ENCODE results near the gene SIPA1L2.
"Not testable (repeated sequence)": the region's sequence is repeated elsewhere in the genome, so short reads cannot be mapped to it uniquely, and the experiment has no call there.

SIPA1L2 gene

DNA sequence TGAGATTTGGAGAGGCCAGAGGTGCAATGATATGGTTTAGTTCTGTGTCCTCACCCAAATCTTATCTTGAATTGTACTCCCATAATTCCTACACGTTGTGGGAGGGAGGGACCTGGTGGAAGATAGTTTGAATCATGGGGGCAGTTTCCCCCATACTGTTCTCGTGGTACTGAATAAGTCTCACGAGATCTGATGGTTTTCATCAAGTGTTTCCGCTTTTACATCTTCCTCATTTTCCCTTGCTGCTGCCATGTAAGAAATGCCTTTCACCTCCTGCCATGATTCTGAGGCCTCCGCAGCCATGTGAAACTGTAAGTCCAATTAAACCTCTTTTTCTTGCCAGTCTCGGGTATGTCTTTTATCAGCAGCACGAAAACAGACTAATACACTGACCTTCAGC is 17.1 kb downstream of the SIPA1L2 start:
- DNase-seq, result not testable (repeated sequence)

DNA sequence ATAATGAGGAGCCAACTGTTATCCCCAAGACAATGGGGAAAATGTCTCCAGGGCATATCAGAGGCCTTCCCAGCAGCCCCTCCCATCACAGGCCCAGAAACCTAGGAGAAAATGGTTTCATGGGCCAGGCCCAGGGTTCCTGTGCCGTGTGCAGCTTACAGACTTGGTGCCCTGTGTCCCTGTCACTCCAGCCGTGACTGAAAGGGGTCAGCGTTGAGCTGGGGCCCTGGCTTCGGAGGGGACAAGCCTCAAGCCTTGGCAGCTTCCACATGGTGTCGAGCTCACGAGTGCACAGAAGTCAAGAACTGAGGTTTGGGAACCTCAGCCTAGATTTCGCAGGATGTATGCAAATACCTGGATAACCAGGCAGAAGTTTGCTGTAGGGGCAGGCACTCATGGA is 18.1 kb downstream of the SIPA1L2 start:
- no peak for DNase-seq

DNA sequence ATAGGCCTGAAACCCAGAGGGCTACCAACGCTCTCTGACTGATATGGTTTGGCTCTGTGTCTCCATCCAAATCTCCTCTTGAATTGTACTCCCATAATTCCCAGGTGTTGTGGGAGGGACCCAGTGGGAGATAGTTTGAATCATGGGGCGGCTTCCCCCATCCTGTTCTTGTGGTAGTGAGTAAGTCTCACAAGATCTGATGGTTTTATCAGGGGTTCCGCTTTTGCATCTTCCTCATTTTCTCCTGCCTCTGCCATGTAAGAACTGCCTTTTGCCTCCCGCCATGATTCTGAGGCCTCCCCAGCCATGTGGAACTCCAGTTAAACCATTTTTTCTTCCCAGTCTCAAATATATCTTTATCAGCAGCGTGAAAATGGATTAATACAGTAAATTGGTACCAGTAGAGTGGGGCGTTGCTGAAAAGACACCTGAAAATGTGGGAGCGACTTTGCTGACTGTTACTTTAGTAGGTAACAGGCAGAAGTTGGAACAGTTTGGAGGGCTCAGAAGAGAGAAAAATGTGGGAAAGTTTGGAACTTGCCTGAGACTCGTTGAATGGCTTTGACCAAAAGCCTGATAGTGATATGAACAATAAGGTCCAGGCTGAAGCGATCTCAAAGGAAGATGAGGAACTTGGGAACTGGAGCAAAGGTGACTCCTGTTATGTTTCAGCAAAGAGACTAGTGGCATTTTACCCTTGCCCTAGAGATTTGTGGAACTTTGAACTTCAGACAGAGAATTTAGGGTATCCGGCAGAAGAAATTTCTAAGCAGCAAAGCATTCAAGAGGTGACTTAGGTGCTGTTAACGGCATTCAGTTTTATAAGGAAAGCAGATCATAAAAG is 18.8 kb downstream of the SIPA1L2 start:
- not testable (repeated sequence) for DNase-seq

DNA sequence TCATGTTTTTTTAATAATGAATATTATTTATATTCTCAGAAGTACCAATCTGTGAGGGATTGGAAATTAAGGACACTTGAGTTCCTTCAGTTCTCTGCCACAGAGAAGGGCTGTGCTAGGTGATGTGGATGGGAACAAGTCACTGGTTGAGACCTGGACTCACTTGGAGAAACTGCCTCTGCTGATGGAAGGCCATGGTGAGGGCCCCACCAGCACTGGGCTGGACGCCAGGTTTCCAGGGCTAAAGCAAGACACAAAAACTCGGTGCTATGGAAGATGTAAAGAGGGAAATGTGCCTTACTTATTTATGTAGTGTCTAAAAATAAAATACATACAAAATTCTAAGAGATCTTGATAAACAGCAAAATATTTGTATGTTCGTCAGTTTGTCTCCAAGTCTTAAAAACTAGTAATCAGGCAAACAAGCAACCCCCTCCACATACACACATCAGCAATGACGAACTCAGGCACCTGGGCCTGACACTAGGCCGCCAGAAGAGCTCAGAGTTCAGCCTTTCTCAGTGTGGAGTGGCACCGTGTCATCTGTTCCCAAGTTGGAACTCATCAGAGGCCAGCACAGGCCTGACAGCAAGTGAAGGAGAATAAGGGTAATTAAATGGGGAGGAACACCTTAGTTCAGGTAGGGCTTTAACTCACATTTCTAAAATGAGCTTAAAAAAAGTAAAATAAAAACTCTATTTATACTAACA is 19.6 kb downstream of the SIPA1L2 start:
- DNase-seq, result no peak

DNA sequence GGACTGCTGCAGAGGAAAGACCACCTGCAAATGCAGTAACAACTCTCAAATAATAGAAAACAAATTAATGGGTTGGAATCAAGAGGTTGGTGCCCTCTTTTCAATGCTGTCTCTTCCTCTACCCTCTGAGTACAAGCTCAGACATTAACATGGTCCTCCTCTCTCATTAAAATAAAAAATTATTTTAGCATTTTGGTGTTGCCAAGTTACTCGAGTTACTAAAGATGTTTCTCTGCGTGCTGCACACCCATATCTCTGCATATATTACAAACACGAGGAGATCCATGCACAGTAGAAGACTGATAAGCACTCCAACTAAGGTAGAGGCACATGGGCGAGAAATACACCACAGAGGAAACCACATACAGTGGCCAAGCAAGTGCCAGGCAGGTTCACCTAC is 21.5 kb downstream of the SIPA1L2 start:
- DNase-seq, result no peak

DNA sequence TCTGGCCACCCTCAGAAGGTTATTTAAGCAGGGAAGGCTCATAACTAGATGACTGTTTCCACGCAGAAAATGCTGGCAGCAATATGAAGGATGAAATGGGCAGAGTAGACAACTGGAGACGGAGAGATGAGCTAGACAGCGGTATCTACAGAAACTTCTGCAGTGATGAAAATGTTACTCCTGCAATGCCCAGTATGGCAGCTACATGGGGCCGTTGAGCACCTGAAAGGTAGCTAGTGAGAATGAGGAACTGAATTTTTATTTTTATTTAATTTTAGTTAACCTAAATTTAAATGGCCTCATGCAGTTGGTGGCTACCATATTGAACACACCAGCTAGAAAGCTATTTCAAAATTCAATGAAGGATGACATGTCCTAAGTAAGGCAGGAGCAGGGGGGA is 27.3 kb downstream of the SIPA1L2 start:
- DNase-seq, result no peak

DNA sequence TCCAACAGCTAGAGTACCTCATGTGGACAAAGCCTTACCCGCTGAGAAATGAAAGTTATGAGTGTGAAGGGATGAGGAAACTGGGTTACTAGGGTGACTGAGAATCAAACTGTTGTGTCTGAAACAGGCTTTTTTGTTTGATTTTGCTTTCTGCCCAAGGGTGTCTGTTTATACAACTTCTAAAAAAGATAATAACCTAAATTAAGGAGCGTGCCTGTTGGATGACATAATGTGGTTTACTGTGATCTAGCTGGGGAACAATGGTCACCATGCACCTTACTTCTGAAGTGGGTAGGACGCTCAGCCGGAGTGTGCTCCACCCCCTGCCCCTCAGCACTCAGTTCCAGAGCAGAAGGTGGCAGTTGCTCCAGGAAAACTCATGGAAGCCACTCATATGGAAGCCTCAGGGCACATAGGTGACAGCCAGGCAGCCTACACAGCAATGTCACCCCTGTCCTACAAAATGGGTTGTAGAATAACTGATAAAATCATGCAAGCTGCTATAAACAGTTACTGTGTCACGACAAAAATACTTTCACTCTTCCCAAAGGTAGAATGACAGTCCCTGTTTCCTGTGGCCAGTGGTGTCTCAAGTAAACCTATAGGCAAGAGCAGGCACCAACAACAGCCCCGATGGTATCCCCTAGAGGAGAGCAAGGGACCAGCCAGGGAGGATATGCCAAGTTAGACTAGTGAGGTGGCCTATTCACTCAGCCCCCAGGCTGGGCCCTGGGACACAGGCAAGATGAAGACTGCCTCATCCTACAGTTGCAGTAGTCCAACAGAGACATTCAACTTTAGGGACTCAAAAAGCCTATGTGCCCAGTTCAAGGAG is 29.3 kb downstream of the SIPA1L2 start:
- DNase-seq, result no peak

DNA sequence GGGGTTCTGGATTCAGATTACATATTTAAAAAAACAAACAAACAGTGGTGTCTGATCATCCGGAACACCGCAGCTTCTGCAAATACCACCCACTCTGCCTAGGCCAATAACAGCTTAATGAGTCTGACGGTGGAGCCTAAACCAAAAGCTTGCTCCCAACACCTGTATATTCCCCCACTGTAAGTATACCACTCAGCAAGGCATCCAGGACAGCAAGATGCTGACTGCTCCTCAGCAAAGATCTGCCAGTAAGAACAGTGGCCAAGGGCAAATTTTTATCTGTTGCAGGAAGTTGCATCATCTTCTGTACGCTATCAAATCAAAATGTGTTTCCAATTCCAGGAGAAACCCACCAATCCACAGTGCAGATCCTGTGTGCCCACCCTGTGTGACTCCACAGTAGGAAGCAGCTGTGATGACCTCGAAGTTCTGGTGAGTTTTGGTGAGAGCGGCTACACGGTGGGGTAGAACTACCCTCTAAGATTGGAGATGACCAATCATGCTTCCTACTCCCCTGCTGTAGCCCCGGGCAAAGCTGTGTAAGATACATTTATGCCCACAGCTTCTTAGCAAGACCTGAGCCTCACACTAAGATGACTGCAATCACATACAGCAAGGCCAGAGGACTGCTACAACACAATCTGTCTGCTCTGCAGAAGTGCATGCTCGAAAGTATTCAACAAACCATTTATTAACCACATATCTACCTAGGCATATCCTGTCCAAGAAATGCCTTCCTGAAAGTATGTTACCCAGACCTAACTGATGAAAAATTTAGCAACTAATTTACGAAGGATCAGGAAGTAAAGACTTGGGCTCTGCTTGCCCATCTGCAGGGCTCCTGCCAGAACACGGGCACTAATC is 30.5 kb downstream of the SIPA1L2 start:
- no peak for DNase-seq

DNA sequence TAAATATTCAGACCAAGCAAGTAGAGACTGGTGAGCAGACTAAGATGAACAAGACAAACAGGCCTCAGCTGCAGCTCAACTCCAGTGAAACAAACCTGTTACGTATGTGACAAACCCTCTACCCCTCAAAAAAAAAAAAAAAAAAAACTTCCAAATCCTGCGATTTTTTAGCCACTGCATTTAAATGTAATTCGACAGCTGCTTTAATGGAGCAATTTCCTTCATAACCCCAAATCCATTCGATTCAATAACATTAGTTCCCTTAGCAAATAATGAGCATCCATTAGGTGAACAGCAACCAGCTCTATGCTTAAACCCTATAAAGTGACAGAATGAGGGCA is 31.1 kb downstream of the SIPA1L2 start:
- DNase-seq, result no peak

DNA sequence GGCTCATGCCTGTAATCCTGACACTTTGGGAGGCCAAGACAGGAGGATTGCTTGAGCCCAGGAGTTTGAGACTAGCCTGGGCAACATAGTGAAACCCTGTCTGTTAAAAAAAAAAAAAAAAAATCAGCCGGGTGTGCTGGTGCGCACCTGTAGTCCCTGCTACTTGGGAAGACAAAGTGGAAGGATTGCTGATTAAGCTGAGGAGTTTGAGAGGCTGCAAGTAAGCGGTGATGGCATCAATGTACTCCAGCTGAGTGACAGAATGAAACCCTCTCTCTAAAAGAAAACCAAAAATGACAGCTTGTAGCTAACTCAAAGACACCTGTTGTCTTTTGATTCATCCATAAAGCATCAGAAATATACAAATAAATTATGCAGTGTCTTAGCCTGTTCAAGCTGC is 31.8 kb downstream of the SIPA1L2 start:
- DNase-seq, result no peak

DNA sequence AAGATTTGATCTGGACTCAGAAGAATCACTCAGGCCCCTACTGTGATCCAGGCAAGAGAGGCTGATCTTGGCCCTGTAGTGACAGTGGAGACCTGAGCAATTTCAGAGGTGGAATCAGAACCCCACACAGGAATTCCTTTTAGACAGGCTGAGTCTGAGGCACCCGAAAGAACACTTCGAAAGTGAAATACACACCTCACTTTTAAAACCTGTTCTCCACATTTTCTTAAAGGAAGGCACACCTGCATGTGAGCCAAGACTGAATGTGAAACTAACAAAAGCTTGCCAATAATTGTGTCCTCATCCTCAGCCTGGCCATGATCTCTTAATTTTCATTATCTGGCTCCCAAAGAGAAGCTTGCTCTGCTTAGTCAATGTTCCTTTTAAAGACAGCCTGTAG is 32.2 kb downstream of the SIPA1L2 start:
- no peak for DNase-seq

DNA sequence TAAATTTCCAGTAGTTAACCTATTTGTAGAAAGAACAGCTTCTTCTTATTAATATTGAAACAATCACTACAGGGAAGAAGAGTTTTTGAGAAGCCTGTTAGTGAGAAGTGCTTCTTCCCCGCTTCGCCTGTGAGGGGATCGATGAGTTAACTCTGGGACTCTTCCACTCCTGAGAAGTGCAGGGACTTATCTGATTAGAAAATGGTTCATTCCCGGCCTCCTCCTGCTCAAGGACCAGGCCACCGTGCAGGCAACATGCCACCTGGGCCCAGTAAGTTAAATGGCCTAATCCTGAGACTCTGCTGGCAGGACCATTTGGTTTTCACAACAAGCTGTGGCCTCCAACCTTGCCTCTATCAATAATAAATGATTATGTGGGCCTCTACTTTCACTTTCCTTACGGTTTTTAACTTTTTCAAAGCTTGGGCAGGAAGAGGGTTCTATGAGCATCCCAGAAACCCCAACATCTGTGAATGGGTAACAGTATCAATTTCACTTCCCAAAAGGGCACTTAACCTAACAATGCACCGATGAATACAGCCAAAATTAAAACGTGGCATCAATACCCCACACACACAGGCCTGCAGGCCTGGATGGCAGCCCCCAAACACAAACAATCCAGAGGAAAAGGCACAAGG is 33.1 kb downstream of the SIPA1L2 start:
- no peak for DNase-seq

DNA sequence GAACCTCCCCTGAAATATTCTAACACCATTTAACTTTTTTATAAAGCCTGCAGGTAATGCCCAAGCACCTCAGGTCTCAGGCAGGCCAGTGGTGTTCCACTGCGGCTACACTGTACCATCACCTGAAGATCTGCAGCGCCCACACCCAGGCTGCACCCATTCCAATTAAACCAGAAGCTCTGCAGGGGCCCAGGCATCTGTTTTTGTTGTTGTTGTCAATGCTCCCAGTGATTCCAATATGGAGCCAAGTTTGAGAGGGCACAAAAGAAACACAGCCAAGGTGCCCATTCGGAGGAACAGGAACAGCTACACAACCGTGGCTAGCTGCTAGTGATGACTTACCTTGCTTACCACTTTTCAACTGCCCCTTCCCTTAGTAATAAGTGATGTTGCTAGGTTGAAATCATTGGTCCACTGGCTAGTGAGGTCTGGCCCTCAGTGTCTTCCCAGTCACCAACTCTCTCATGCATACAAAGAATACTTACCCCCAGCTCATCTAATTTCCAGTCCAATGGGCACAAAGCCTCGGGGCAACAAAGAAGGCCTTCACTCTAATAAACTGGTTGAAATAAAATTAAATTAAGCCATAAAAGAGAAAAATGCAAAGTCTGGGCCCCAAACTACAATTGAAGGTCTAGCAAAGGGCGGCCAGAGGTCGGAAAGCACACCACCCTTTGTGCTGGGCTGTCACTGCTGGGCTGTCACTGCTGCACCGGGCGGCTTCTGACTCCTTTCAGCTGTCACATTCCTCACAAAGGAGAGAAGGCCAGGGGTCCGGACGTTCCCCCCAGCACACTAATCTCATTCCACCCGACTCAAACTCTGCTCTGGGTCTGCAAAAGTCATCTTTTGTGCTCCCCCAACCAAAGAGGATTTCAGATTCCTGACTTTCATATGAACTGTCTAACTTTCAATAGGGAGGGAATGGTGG is 34.9 kb downstream of the SIPA1L2 start:
- DNase-seq, result no peak

DNA sequence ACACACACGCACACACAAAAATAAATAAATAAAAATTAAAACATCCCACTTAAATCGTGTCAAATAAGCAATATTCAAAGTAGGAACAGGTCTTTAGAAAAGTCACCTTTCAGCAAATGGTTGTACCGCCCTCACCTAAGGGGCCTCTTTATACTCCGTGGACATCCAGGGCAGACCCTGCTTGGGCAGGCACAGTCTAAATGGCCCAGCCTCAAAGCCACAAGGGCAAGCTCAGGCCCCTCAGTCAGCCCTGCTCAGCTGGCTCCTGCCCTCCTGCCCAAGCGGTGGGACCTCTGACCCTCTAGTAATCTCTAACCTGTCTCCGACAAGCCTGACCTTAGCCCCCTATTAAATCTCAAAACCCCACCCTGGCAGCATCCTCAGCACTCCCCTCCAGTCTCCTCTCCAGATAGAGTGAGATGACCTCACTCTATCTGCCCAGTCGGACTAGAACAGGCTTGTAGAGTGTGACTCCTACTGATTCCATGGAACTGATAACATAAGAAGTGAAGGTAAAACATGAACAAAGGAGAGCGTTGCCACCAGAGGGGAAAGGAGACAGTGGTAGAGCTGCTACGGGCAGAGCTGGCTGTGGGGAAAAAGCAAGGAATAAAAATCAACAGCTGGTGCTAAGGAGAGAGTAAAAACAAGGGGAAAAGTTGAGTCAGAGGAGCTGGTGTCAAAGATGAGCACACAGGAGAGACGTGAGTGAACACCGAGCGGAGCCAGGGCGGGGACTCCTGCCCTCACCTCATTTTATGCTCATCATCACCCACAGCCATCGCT is 36.0 kb downstream of the SIPA1L2 start:
- DNase-seq, result no peak

DNA sequence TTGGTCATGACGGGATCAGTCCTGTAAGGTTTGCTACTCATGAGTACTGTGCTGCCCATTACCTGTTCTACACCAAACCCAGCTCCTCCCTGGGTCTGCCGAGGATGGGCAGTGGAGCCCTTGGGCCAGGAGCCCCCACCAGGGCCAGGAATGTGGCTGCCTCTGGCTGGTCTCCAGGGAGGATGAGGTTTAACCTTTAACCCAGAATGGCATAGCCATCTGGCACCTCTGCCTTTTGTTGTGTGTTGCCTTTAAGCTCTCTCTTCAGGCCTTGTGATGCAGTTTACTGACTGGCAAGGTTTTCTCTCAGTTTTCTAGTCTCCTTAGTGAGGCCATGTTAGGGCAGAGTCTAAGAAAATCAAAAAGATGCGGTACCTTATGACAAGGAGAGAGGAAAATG is 38.6 kb downstream of the SIPA1L2 start:
- DNase-seq, result no peak

DNA sequence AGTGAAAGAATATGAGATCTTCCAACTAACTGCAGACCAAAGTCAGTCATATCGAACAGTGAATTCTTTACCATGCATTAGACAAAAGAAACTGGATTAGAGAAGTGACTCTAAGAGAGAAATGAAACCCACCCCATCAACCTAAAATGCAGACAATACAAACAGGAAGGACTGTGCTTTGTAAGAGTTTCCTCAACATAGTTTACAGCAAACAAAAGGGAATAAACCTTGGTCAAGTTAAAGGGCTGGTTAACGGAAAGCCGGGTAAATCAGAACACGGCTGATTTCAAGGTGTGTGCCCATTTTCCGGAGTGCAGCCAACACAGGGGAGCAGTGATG is 39.2 kb downstream of the SIPA1L2 start:
- DNase-seq, result no peak

DNA sequence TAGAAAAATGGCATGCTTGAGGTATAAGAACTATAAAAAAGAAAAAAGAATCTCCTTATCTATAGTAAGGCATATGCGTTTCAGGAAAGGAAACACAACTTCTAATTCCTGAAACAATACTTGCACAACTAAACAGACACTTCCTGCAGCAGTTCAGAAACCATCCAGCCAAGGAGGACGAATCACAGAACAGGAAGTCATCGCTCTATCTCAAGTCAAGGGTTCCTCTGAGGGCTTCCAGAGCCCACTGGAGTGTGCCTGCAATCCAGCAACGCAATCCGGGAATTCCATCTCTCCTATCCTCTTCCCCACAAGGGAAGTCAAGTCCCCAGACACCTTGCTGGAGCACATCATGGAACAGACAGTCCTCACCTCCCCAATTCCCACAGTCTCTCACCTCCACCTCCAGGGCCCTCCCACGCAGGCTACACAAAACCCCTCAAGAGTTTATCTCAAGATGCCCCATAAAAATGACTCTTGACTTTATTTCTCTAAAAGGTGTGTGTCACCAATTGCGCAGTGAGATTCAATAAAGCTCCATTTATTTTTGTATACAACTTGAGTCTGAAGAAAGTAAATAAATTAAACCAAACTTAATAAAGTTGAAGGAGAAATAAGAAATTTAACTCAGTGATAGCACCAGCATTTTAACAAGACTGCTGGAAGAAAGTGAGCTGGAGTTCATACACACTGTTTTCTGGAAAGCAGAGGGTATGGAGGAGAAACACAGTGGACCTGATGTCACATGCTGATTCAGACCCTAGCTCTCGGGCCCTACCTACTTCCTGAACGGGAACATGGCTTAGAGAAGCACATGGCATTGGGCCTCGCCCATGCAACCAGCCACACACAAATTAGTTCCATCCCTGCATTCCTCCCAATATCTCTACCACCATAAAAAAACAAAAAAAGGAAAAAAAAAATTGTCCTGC is 39.9 kb downstream of the SIPA1L2 start:
- no peak for DNase-seq

DNA sequence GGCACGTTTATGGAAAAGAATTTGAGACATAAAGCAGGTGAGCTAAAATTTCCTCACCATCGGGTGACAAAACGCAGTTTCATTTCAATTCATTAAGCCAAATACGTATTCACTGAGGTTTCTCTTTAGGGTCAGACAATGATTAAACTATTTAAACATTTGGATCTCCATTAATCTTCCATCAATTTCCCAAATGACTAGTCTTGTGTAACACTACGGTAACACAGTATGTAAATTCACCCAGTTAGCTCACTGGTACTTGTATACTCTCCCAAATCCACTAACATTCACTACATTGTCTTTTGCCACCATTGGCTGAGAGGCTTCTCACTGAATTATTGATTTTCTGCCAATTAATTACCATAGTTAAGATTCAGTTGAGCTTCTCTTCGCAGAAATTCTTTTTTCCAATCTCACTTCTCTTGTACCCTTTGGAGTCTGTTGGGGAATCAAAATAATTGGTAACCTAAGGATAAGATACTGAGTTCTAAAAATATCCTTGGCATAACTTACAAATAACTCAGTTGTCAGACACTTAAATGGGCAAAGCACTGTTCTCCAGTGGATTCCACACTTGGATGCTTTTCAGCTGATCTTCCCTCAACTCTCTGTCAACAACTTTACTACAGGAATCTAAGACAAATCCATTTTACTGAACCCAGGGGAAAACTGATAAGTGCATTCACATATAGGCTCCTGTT is 40.7 kb downstream of the SIPA1L2 start:
- no peak for DNase-seq

All from NCI-H1694 (cell line).